SK-N-SH treated with all-trans-retinoic acid at 6 μM for 48 hours (cell line): ENCODE results near the gene PDE5A.

ENCODE experiments used
- ATAC-seq: fragments of 200-7000 bp; cut with Tn5 transposase; 3 replicates; pipeline ENCODE4 v1.9.1; 2020; ENCODE audit warnings: mild to moderate bottlenecking, moderate library complexity
- ARNTL ChIP-seq: fragments of 450-650 bp; formaldehyde crosslinking; IDR thresholded peaks from 2 replicates; pipeline ENCODE4 v1.5.0; 2020; ENCODE audit warnings: low read depth, mild to moderate bottlenecking, moderate library complexity, borderline replicate concordance
- BACH2 ChIP-seq: fragments of 250-450 bp; sonication (Bioruptor Pico); IDR thresholded peaks from 2 replicates; pipeline ENCODE4 v1.9.0; 2021; ENCODE audit warnings: mild to moderate bottlenecking, borderline replicate concordance
- CSDC2 ChIP-seq: fragments of 250-450 bp; sonication (Bioruptor Pico); IDR thresholded peaks from 2 replicates; pipeline ENCODE4 v1.5.0; 2020; ENCODE audit warnings: mild to moderate bottlenecking, moderate library complexity
- ESRRG ChIP-seq: fragments of 250-450 bp; sonication (Bioruptor Pico); IDR thresholded peaks from 2 replicates; pipeline ENCODE4 v1.6.1; 2021; ENCODE audit warnings: mild to moderate bottlenecking
- GLIS3 ChIP-seq: fragments of 250-450 bp; sonication (Bioruptor Pico); IDR thresholded peaks from 2 replicates; pipeline ENCODE4 v1.5.0; 2020; ENCODE audit warnings: mild to moderate bottlenecking, moderate library complexity
- ISL1 ChIP-seq: fragments of 250-450 bp; sonication (Bioruptor Pico); IDR thresholded peaks from 2 replicates; pipeline ENCODE4 v2.1.2; 2022; ENCODE audit warnings: mild to moderate bottlenecking, moderate library complexity
- OSR1 ChIP-seq: fragments of 250-450 bp; sonication (Bioruptor Pico); IDR thresholded peaks from 2 replicates; pipeline ENCODE4 v1.8.0; 2022; ENCODE audit warnings: moderate library complexity, mild to moderate bottlenecking, inconsistent platforms
- PPARA ChIP-seq: fragments of 250-450 bp; sonication (Bioruptor Pico); IDR thresholded peaks from 2 replicates; pipeline ENCODE4 v1.5.0; 2020; ENCODE audit warnings: mild to moderate bottlenecking, borderline replicate concordance
- TOX ChIP-seq: fragments of 250-450 bp; sonication (Bioruptor Pico); IDR thresholded peaks from 2 replicates; pipeline ENCODE4 v1.8.0; 2021; ENCODE audit warnings: mild to moderate bottlenecking, moderate library complexity, borderline replicate concordance
- ZC3H10 ChIP-seq: fragments of 250-450 bp; sonication (Bioruptor Pico); IDR thresholded peaks from 2 replicates; pipeline ENCODE4 v1.5.1; 2021; ENCODE audit warnings: mild to moderate bottlenecking, moderate library complexity
- ZFP30 ChIP-seq: fragments of 450-650 bp; formaldehyde crosslinking; IDR thresholded peaks from 2 replicates; pipeline ENCODE4 v1.5.0; 2022; ENCODE audit warnings: mild to moderate bottlenecking, moderate library complexity
- ZNF565 ChIP-seq: fragments of 450-650 bp; formaldehyde crosslinking; conservative IDR thresholded peaks from 2 replicates; pipeline ENCODE4 v1.5.0; 2020; ENCODE audit warnings: low read depth, mild to moderate bottlenecking, moderate library complexity
- ZNF70 ChIP-seq: fragments of 450-650 bp; formaldehyde crosslinking; IDR thresholded peaks from 2 replicates; pipeline ENCODE4 v1.5.0; 2020; ENCODE audit warnings: mild to moderate bottlenecking, moderate library complexity
- ZNF8 ChIP-seq: fragments of 450-650 bp; formaldehyde crosslinking; IDR thresholded peaks from 2 replicates; pipeline ENCODE4 v1.5.0; 2020; ENCODE audit warnings: mild to moderate bottlenecking, moderate library complexity
- TF ChIP-seq, protein P1 (sequence below): fragments of 250-450 bp; sonication (Bioruptor Pico); IDR thresholded peaks from 2 replicates; pipeline ENCODE4 v1.5.0; 2020; ENCODE audit warnings: mild to moderate bottlenecking, moderate library complexity
- TF ChIP-seq, protein P2 (sequence below): fragments of 250-450 bp; sonication (Bioruptor Pico); IDR thresholded peaks from 2 replicates; pipeline ENCODE4 v1.5.1; 2020; ENCODE audit warnings: low read depth, mild to moderate bottlenecking, moderate library complexity
- TF ChIP-seq, protein P3 (sequence below): fragments of 250-450 bp; sonication (Bioruptor Pico); IDR thresholded peaks from 2 replicates; pipeline ENCODE4 v1.8.0; 2020; ENCODE audit warnings: mild to moderate bottlenecking, moderate library complexity, borderline replicate concordance
- TF ChIP-seq, protein P4 (sequence below): fragments of 250-450 bp; sonication (Bioruptor Pico); IDR thresholded peaks from 2 replicates; pipeline ENCODE4 v1.8.0; 2021; ENCODE audit warnings: low read depth, mild to moderate bottlenecking, moderate library complexity, borderline replicate concordance

The PDE5A gene

DNA sequence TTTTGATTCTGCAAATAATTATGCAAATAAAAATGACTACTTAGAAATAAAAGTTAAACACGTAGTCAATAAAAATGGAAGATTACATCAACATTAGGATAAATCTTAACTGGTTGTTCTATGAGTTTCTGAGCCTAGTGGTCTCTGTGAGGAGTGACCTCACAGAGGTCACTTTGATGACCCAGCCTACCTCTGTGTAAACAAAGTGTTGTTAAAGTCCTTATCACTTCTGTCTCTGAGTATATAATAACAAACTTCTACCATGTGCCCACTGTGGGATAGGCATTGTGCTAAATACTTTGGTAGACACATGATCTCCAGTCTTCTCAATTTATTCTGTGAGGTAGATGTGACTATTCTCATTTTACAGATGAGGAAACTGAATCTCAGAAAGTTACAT, 85.4 kb downstream of the PDE5A start (continued):
- TF ChIP-seq, protein P1, sequence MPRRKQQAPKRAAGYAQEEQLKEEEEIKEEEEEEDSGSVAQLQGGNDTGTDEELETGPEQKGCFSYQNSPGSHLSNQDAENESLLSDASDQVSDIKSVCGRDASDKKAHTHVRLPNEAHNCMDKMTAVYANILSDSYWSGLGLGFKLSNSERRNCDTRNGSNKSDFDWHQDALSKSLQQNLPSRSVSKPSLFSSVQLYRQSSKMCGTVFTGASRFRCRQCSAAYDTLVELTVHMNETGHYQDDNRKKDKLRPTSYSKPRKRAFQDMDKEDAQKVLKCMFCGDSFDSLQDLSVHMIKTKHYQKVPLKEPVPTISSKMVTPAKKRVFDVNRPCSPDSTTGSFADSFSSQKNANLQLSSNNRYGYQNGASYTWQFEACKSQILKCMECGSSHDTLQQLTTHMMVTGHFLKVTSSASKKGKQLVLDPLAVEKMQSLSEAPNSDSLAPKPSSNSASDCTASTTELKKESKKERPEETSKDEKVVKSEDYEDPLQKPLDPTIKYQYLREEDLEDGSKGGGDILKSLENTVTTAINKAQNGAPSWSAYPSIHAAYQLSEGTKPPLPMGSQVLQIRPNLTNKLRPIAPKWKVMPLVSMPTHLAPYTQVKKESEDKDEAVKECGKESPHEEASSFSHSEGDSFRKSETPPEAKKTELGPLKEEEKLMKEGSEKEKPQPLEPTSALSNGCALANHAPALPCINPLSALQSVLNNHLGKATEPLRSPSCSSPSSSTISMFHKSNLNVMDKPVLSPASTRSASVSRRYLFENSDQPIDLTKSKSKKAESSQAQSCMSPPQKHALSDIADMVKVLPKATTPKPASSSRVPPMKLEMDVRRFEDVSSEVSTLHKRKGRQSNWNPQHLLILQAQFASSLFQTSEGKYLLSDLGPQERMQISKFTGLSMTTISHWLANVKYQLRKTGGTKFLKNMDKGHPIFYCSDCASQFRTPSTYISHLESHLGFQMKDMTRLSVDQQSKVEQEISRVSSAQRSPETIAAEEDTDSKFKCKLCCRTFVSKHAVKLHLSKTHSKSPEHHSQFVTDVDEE (CRISPR knock-in tag): no peak
- no peak for TF ChIP-seq ZNF70 (CRISPR knock-in tag)

DNA sequence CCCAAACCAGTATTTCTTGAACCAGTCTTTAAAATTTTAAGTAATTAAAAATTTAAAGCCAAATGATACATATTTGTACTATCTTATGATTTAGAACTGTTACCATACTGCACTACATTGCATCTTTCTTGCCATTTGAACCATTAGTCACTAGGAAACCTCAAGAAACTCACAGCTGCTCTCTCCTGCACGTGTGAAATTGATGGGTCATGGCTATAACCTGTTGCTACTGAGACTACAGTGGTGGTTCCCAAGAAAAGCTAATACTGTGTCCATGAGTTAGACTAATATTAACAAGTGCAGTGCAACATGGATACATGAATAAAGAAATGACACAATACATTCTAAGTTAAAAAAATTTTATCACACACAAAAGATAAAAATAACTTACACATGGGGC, 88.4 kb downstream of the PDE5A start:
- ATAC-seq: no peak
- TF ChIP-seq PPARA (CRISPR knock-in tag): no peak
- TF ChIP-seq ZFP30 (CRISPR knock-in tag): no peak
- no peak for TF ChIP-seq ARNTL (CRISPR knock-in tag)
- TF ChIP-seq ESRRG: no peak
- no peak for TF ChIP-seq ZC3H10 (CRISPR knock-in tag)
- no peak for TF ChIP-seq GLIS3 (CRISPR knock-in tag)

DNA sequence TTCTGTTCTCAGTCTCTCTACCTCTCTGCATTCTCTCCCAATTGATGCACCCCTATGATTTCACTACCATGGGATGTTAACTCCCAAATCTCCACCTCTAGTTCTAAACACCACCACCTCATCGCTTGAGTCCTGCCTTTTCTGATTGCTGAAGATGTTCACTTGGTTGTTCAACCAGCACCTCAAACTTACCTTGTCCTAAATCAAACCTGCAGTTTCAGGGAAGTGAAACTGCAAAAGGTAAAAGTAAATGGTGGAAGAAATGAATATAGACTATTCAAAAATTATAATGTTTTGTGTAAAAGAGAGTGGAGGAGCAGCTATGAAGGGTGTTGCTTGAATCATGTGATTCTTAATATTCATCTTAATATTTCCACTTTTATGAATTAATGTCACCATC, 91.0 kb downstream of the PDE5A start:
- no peak for ATAC-seq
- no peak for TF ChIP-seq ARNTL (CRISPR knock-in tag)
- no peak for TF ChIP-seq ESRRG
- TF ChIP-seq, protein P2, sequence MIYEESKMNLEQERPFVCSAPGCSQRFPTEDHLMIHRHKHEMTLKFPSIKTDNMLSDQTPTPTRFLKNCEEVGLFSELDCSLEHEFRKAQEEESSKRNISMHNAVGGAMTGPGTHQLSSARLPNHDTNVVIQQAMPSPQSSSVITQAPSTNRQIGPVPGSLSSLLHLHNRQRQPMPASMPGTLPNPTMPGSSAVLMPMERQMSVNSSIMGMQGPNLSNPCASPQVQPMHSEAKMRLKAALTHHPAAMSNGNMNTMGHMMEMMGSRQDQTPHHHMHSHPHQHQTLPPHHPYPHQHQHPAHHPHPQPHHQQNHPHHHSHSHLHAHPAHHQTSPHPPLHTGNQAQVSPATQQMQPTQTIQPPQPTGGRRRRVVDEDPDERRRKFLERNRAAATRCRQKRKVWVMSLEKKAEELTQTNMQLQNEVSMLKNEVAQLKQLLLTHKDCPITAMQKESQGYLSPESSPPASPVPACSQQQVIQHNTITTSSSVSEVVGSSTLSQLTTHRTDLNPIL (CRISPR knock-in tag): no peak
- no peak for TF ChIP-seq TOX
- TF ChIP-seq ZNF8 (CRISPR knock-in tag): no peak
- TF ChIP-seq, protein P3, sequence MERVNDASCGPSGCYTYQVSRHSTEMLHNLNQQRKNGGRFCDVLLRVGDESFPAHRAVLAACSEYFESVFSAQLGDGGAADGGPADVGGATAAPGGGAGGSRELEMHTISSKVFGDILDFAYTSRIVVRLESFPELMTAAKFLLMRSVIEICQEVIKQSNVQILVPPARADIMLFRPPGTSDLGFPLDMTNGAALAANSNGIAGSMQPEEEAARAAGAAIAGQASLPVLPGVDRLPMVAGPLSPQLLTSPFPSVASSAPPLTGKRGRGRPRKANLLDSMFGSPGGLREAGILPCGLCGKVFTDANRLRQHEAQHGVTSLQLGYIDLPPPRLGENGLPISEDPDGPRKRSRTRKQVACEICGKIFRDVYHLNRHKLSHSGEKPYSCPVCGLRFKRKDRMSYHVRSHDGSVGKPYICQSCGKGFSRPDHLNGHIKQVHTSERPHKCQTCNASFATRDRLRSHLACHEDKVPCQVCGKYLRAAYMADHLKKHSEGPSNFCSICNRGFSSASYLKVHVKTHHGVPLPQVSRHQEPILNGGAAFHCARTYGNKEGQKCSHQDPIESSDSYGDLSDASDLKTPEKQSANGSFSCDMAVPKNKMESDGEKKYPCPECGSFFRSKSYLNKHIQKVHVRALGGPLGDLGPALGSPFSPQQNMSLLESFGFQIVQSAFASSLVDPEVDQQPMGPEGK (CRISPR knock-in tag): no peak
- TF ChIP-seq BACH2 (CRISPR knock-in tag): no peak
- no peak for TF ChIP-seq GLIS3 (CRISPR knock-in tag)
- TF ChIP-seq ZNF70 (CRISPR knock-in tag): no peak
- no peak for TF ChIP-seq OSR1 (CRISPR knock-in tag)
- TF ChIP-seq, protein P4, sequence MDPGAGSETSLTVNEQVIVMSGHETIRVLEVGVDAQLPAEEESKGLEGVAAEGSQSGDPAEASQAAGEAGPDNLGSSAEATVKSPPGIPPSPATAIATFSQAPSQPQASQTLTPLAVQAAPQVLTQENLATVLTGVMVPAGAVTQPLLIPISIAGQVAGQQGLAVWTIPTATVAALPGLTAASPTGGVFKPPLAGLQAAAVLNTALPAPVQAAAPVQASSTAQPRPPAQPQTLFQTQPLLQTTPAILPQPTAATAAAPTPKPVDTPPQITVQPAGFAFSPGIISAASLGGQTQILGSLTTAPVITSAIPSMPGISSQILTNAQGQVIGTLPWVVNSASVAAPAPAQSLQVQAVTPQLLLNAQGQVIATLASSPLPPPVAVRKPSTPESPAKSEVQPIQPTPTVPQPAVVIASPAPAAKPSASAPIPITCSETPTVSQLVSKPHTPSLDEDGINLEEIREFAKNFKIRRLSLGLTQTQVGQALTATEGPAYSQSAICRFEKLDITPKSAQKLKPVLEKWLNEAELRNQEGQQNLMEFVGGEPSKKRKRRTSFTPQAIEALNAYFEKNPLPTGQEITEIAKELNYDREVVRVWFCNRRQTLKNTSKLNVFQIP: no peak
- TF ChIP-seq ZC3H10 (CRISPR knock-in tag): no peak
- no peak for TF ChIP-seq ZNF565
- TF ChIP-seq CSDC2 (CRISPR knock-in tag): no peak

DNA sequence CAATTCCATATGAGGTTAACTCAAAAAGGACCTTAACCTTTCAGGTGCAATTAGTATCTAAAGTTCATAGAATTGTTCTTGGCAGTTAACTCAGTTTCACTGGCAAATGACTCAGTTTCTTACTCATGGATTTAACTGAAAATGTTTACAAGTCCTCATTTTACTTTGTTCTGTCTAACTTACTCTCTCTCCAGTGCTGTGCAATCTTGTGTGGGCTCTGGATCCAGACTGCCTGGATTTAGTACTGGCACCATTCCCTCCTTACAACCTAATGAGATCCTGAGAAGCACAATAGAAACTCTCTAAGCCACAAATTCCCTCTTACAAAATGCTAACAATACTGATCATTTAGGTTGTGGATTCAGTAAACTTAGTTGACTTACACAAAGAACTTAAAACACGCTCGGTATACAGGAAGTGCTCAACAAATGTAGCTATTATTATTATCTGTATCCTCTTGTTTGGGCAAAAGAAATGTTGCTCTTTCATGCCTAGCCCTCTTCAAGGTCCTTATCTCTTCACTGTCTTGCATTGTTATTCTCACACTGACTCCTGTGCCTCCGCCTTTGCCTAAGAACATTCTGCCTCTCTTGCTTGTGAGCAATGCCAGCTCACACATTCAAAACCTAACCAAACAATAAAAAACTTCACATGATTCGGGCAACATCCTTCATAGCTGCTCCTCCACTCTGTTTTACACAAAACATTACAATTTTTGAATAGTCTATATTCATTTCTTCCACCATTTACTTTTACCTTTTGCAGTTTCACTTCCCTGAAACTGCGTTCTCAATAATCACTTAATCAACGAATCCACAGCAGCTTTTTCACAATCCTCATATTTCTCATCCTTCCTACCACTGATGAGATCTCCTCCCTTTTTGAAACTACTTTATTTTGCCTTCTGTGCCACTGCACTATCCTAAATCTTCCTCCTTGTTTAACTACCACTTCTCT, 91.8 kb downstream of the PDE5A start:
- TF ChIP-seq ZNF565 (no peak), ZC3H10 (CRISPR knock-in tag) (no peak), ISL1 (CRISPR knock-in tag) (no peak)
- TF ChIP-seq, protein P3 (CRISPR knock-in tag): no peak
- TF ChIP-seq, all 23 proteins: peak for 0
- peak; percentile 31; the same call in 1 of the 3 replicates for ATAC-seq
